GM12873 (cell line): ENCODE results near the gene ZNF503.

Experiments
- CTCF ChIP-seq: IDR thresholded peaks from 2 replicates; pipeline ENCODE4 v1.5.1; 2012; ENCODE audit warnings: low read depth, mild to moderate bottlenecking, moderate library complexity, low read length, control low read depth; ENCODE audit not compliant: insufficient read depth; ENCODE audit errors: missing control alignments

The ZNF503 gene

GRCh38 chr10:75410132-75411005 lies 8.8 kb upstream of the ZNF503 start:
- TF ChIP-seq CTCF, result no peak

- no peak for TF ChIP-seq CTCF
These were observed 7.6 kb upstream of the ZNF503 start for GRCh38 chr10:75408911-75409885.

GRCh38 chr10:75408509-75408875 lies 6.9 kb upstream of the ZNF503 start:
- TF ChIP-seq CTCF, result no peak

- TF ChIP-seq CTCF, result no peak
These were observed 6.3 kb upstream of the ZNF503 start for GRCh38 chr10:75407713-75408508.

GRCh38 chr10:75407224-75407712 lies 5.7 kb upstream of the ZNF503 start:
- no peak for TF ChIP-seq CTCF

GRCh38 chr10:75406462-75407223 lies 5.1 kb upstream of the ZNF503 start:
- no peak for TF ChIP-seq CTCF
